Heart right ventricle (tissue), 16 donors: ENCODE results near the gene PGAM4. TPM values are rescaled to one million over a fixed set of nuclear protein-coding genes. Genes with fewer than 3 reads are reported as not detected.

Experiments
- ATAC-seq, 8 donors: fragments of 200-7000 bp; cut with Tn5 transposase; one replicate each; pipeline ENCODE4 v1.9.1; 2020; ENCODE audit warnings: mild to moderate bottlenecking in 8 of 8, moderate library complexity in 8 of 8, moderate number of reproducible peaks in 1 of 8
- DNase-seq, 2 donors: peaks; one replicate each; pipeline ENCODE4 v3.0.0-alpha.2; 2020
- H3K27ac ChIP-seq, 10 donors: fragments of 200-600 bp; sonication (generic) in 2 of 10; one replicate each; pipeline versions ENCODE4 v1.5.0 to v1.8.0; 2020 to 2022; ENCODE audit warnings: mild to moderate bottlenecking in 3 of 10
- H3K27me3 ChIP-seq, 7 donors: fragments of 200-600 bp; one replicate each; pipeline ENCODE4 v1.8.0; 2021 to 2022; ENCODE audit warnings: mild to moderate bottlenecking in 2 of 7
- H3K36me3 ChIP-seq, 9 donors: fragments of 200-600 bp; sonication (generic) in 1 of 9; one replicate each; pipeline versions ENCODE4 v1.5.0 to v1.8.0; 2020 to 2022; ENCODE audit warnings: mild to moderate bottlenecking in 2 of 9
- H3K4me1 ChIP-seq, 9 donors: fragments of 200-600 bp; sonication (generic) in 1 of 9; one replicate each; pipeline versions ENCODE4 v1.5.0 to v1.8.0; 2020 to 2022; ENCODE audit warnings: mild to moderate bottlenecking in 4 of 9
- H3K4me3 ChIP-seq, 10 donors: fragments of 200-600 bp; sonication (generic) in 2 of 10; one replicate each; pipeline versions ENCODE4 v1.5.0 to v1.8.0; 2020 to 2022; ENCODE audit warnings: mild to moderate bottlenecking in 7 of 10, moderate library complexity in 2 of 10
- H3K9me3 ChIP-seq, 11 donors: fragments of 200-600 bp in 10 of 11; sonication (generic) in 2 of 11; one replicate each; pipeline versions ENCODE4 v1.5.0 to v1.8.0; 2013 to 2022; ENCODE audit warnings: mild to moderate bottlenecking in 2 of 11, control low read depth in 1 of 11, moderate library complexity in 1 of 11
- WGBS, 2 donors: extraction: QIAGEN DNeasy Blood & Tissue Kit; methylation state at CpG; one replicate each; pipeline ENCODE4 v1.1.7; 2013; ENCODE audit warnings: inconsistent platforms in 1 of 2; 5-methylcytosine and 5-hydroxymethylcytosine counted together
- intact Hi-C, 10 donors: fragments of 100-400 bp; cut with DNase I; formaldehyde crosslinking; loops; one replicate each; pipeline versions ENCODE4 v1.11.1 to v1.14.2; 2022
- polyA plus RNA-seq, 2 donors: library from polyadenylated mRNA; stranded (reverse); fragments of 200-250 nt; gene quantifications; one replicate each; pipeline ENCODE4 v1.2.3, GENCODE V29; 2013
- total RNA-seq, 10 donors: library from RNA; stranded (reverse); fragmentation: NEBNext Ultra II Directional in 3 of 10; extraction: Animal tissue kit (Norgen Biotek cat#: 25700) in 3 of 10; gene quantifications; one replicate each; pipeline versions ENCODE4 v1.2.1 to v1.2.4, GENCODE V29; 2021 to 2023
- TF ChIP-seq, protein P1 (sequence below), 9 donors: fragments of 200-600 bp; sonication (generic) in 2 of 9; IDR thresholded peaks; one replicate each; pipeline versions ENCODE4 v1.5.0 to v1.8.0; 2021 to 2022; ENCODE audit warnings: antibody characterized with exemption in 9 of 9, mild to moderate bottlenecking in 5 of 9, moderate library complexity in 1 of 9
- donor health status: Arrhythmogenic right ventricular cardiomyopathy.
- donor health status: ischemic (EF 13 %, LVEDD 7.1; RV severe dilation, severe dysfunction).
- donor health status: healthy with polysubstance abuse.
- donor health status: DM: no; HTN: yes; CAD: no.
- donor health status: DM: no; HTN: no; CAD: no.
- donor health status: ischemic (EF 25% LVEDD 6.9; RV normal size, moderate dysfunction).
- donor health status: ischemic (EF 25% LVEDD 5.7; RV mildly dilated, moderate dysfunction).
- donor health status: healthy.
- donor health status: DM: yes; HTN: yes; CAD: no.
- donor health status: Ischemic cardiomyopathy.
- donor health status: ischemic (EF 35%, LVEDD 5.7; RV mildly dilated, moderate dysfunction).
- donor health status: nonischemic (EF 11% LVEDD 7.7; RV severe dilation, severe dysfunction).
- donor health status: DM: yes; HTN: yes; CAD: no.
- donor health status: PGD.
- donor health status: ischemic (EF 29% LVEDD 5.4; RV normal size, mild dysfunction).
- donor health status: nonischemic (EF 23%, LVEDD 6.1; RV moderate dilation, normal function).

Gene PGAM4
- total and polyA plus RNA-seq, 12 donors, result not detected

DNA sequence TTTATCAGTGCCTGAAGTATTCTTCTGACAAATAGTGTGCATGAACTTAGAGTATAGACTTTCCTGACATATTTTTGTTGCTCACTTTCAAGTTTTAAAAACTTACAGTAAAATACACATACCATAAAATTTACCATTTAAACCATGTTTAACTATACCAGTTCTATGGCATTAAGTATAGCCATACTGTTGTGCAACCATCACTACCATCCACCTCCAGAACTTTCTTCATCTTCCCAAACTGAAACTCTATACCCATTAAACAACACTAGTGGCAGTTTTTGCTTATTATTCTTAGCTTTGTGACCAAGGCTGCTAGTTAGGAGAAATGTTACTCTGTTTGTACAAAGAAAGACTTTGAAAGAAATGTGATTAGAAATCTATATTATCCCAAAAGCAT lies 33.1 kb downstream of the PGAM4 start:
- intact Hi-C loops, result no loop called here
- no peak for DNase-seq
- TF ChIP-seq, protein P1, sequence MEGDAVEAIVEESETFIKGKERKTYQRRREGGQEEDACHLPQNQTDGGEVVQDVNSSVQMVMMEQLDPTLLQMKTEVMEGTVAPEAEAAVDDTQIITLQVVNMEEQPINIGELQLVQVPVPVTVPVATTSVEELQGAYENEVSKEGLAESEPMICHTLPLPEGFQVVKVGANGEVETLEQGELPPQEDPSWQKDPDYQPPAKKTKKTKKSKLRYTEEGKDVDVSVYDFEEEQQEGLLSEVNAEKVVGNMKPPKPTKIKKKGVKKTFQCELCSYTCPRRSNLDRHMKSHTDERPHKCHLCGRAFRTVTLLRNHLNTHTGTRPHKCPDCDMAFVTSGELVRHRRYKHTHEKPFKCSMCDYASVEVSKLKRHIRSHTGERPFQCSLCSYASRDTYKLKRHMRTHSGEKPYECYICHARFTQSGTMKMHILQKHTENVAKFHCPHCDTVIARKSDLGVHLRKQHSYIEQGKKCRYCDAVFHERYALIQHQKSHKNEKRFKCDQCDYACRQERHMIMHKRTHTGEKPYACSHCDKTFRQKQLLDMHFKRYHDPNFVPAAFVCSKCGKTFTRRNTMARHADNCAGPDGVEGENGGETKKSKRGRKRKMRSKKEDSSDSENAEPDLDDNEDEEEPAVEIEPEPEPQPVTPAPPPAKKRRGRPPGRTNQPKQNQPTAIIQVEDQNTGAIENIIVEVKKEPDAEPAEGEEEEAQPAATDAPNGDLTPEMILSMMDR (IDR thresholded peaks at IDR 0.05), result no peak
- Histone ChIP-seq H3K36me3 (no peaks in the 10 kb centered on the region), H3K9me3 (no peaks in the 10 kb centered on the region), H3K4me3 (no peak overlapping the region), H3K27ac (no peak overlapping the region), H3K27me3 (no peaks in the 10 kb centered on the region), H3K4me1 (peaks cover 0 to 4% (median 0%) of the 10 kb centered on the region in 9 donors)
- ATAC-seq, result no peak

DNA sequence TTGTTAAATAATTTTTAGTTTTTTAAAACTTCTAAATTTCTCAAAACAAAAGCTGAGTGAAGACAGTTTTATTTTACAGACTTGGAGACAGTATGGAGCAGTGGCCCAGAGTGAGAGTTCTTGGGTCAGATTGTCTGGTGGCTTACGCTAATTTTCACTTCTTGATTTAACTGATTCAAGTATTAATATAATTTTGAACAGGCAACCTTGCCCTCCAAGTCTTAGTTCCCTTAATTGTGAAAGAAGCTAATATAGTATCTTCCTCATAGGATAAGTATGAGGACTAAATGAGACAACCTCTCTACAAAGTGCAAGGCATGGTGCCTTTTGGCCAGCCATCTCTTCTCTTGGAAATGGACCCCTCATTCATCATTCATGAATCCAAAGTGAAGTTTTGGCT lies 33.6 kb downstream of the PGAM4 start:
- TF ChIP-seq, protein P1 (IDR thresholded peaks at IDR 0.05), result no peak
- Histone ChIP-seq H3K4me1 (peaks cover 0 to 4% (median 0%) of the 10 kb centered on the region in 9 donors), H3K27ac (no peak overlapping the region), H3K36me3 (no peaks in the 10 kb centered on the region), H3K27me3 (no peaks in the 10 kb centered on the region), H3K4me3 (no peak overlapping the region), H3K9me3 (no peaks in the 10 kb centered on the region)
- no peak for ATAC-seq
- DNase-seq, result no peak
- 93 to 95% methylated on average over 1 of the region's 1 CpG for WGBS, 2 donors
- intact Hi-C loops, result no loop called here

DNA sequence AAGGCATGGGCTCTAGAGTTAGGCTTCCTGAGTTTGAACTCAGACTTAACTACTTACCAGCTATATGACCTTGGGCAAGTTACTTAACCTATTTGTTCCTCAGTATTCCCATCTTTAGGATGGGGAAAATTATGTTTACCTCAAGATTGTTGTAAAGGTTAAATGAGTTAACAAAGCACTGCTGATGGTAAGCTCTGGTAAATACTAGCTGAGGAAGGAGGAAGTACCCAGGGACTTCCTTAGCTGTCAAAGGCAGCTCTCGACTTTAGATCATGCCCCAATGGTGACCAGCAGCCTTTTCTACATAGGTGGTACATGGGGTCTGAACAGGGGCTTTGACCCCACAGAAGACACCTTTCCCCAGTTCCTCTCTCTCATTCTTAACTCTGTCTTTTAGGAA lies 38.9 kb downstream of the PGAM4 start:
- intact Hi-C loops, result no loop called here
- Histone ChIP-seq H3K27me3 (no peaks in the 10 kb centered on the region), H3K27ac (no peak overlapping the region), H3K4me1 (peaks cover 0 to 2% (median 0%) of the 10 kb centered on the region in 9 donors), H3K4me3 (no peak overlapping the region), H3K36me3 (no peaks in the 10 kb centered on the region), H3K9me3 (no peaks in the 10 kb centered on the region)
- DNase-seq (no peak), ATAC-seq (no peak)
- WGBS, 2 donors, result 79 to 90% methylated on average over 1 of the region's 1 CpG
- TF ChIP-seq, protein P1 (IDR thresholded peaks at IDR 0.05), result no peak

DNA sequence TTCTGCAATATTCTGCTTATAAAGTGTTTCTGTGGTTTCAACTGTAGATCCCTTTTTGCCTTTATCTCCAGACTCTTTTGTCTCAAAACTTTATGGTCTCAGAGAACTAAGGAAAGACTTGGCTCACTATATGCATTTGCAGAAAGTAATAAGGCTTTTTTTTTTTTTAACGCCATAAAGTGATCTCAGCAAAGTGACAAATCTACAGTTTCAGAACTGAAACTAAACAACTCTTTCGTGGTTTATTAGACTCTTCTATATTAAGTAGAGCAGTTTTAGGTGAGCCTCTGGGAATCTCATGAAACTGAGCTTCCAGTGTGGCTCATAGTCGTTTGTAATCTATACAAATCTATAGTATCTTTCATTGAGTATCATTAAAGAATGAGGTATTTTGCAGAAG lies 43.7 kb downstream of the PGAM4 start:
- H3K27ac ChIP-seq, result no peak overlapping the region

More for the DNA sequence above, 43.7 kb downstream of the PGAM4 start:
- H3K36me3 ChIP-seq, result no peaks in the 10 kb centered on the region
- DNase-seq, result no peak
- TF ChIP-seq, protein P1 (IDR thresholded peaks at IDR 0.05), result no peak
- H3K9me3 ChIP-seq, result no peaks in the 10 kb centered on the region
- H3K27me3 ChIP-seq, result peaks cover 0 to 4% (median 0%) of the 10 kb centered on the region in 7 donors
- intact Hi-C loops, result no loop called here
- WGBS, 2 donors, result 56 to 69% methylated on average over 3 of the region's 3 CpGs
- no peak overlapping the region for H3K4me3 ChIP-seq
- peaks cover 0 to 5% (median 0%) of the 10 kb centered on the region in 9 donors for H3K4me1 ChIP-seq
- ATAC-seq, result no peak
